H1 (cell line): ENCODE results near the gene SMC6.

Experiments
- CBX5 ChIP-seq: fragments of 300-800, 300-1000 bp; sonication (generic); IDR thresholded peaks from 2 replicates; pipeline ENCODE4 v1.7.1; 2016; ENCODE audit warnings: antibody characterized with exemption, low read length, low read depth
- KDM1A ChIP-seq: fragments of 200-600, 300-600 bp; sonication (generic); IDR thresholded peaks from 2 replicates; pipeline ENCODE4 v1.7.1; 2016; ENCODE audit warnings: mild to moderate bottlenecking, low read length, borderline replicate concordance
- POLR2A ChIP-seq, 2 experiments: IDR thresholded peaks; 1 replicate in 1 of 2; 2 replicates in 1 of 2; pipeline ENCODE4 v1.6.1; 2011; ENCODE audit warnings: low read depth in 2 of 2, low read length in 2 of 2, mild to moderate bottlenecking in 2 of 2; ENCODE audit errors: control extremely low read depth in 1 of 2
- SRF ChIP-seq: IDR thresholded peaks from 2 replicates; pipeline ENCODE4 v1.6.1; 2011; ENCODE audit warnings: mild to moderate bottlenecking, low read depth, low read length, moderate library complexity
- TF ChIP-seq, protein P1 (sequence below), 3 experiments: IDR thresholded peaks; 1 replicate in 2 of 3; 2 replicates in 1 of 3; pipeline versions ENCODE4 v1.5.1 to v1.6.1; 2011; ENCODE audit warnings: low read length in 3 of 3, mild to moderate bottlenecking in 3 of 3, inconsistent platforms in 2 of 3, low read depth in 1 of 3, moderate library complexity in 1 of 3; ENCODE audit not compliant: insufficient read depth in 1 of 3; ENCODE audit errors: control extremely low read depth in 1 of 3
- TF ChIP-seq, protein P2 (sequence below): IDR thresholded peaks from 2 replicates; pipeline ENCODE4 v1.6.1; 2011; ENCODE audit warnings: low read length, improper control_type of control experiment

DNA sequence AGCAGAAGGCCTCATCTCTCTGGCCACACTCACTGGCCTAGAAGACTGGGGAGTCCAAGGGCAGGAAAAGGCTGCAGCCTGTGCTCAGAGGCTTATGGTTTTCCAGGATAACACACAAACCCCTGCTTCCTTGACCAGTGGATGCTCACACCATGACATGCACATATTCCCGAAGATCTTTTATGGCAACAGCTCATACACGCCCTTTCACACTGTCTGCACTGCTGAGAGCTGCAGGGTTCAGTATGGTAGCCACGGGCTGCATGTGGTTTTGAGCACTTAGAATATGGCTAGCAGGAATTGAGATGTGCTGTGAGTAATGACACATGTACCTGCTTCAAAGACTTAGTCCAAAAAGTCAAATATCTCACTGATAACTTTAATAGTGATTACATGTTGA, 117.4 kb downstream of the SMC6 start:
- TF ChIP-seq, protein P1, sequence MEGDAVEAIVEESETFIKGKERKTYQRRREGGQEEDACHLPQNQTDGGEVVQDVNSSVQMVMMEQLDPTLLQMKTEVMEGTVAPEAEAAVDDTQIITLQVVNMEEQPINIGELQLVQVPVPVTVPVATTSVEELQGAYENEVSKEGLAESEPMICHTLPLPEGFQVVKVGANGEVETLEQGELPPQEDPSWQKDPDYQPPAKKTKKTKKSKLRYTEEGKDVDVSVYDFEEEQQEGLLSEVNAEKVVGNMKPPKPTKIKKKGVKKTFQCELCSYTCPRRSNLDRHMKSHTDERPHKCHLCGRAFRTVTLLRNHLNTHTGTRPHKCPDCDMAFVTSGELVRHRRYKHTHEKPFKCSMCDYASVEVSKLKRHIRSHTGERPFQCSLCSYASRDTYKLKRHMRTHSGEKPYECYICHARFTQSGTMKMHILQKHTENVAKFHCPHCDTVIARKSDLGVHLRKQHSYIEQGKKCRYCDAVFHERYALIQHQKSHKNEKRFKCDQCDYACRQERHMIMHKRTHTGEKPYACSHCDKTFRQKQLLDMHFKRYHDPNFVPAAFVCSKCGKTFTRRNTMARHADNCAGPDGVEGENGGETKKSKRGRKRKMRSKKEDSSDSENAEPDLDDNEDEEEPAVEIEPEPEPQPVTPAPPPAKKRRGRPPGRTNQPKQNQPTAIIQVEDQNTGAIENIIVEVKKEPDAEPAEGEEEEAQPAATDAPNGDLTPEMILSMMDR (IDR thresholded peaks at IDR 0.05; ENCODE audit: control extremely low read depth in 1 of 3, insufficient read depth in 1 of 3, low read depth in 1 of 3, low read length in 3 of 3) = no peak
- TF ChIP-seq KDM1A (no peak), CBX5 (no peak), SRF (no peak), POLR2A (IDR thresholded peaks at IDR 0.05; ENCODE audit: control extremely low read depth in 1 of 2, low read depth in 2 of 2, low read length in 2 of 2) (no peak)
- TF ChIP-seq, protein P2, sequence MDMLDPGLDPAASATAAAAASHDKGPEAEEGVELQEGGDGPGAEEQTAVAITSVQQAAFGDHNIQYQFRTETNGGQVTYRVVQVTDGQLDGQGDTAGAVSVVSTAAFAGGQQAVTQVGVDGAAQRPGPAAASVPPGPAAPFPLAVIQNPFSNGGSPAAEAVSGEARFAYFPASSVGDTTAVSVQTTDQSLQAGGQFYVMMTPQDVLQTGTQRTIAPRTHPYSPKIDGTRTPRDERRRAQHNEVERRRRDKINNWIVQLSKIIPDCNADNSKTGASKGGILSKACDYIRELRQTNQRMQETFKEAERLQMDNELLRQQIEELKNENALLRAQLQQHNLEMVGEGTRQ = no peak
